ENCODE results near the gene CACNA2D4.

Gene CACNA2D4

DNA sequence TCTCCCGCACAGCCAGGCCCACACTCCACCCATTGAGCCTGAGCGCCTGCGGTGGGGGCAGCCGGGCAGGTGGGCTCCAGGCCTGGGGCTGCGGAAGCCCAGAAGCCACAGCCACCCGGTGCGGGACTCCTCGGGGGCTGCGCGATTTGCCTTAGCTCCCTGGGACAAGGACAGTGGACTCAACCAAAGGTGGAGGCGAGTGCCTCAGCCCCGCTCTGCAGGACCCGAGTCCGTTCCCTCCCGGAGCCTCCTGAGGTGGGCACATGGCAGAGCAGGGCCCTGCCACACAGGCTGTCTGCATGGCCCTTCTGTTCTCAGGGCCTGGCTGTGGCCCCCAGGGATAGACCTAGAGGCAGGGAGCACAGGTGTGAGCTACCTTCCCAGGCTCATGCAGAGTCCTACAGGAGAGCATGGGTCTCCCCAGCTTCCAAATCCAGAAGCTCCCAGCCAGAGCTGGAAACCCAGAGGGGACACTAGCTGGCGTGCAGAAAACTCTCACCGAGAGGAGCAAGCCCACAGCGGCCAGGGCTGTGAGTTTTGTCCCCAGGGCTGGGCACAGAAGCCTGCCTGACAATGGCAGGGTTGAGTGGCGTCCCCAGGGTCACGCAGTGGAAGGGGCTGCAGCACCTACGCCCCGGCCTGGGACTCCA, 120.3 kb downstream of the CACNA2D4 start:
- DNase-seq, result no peak

DNA sequence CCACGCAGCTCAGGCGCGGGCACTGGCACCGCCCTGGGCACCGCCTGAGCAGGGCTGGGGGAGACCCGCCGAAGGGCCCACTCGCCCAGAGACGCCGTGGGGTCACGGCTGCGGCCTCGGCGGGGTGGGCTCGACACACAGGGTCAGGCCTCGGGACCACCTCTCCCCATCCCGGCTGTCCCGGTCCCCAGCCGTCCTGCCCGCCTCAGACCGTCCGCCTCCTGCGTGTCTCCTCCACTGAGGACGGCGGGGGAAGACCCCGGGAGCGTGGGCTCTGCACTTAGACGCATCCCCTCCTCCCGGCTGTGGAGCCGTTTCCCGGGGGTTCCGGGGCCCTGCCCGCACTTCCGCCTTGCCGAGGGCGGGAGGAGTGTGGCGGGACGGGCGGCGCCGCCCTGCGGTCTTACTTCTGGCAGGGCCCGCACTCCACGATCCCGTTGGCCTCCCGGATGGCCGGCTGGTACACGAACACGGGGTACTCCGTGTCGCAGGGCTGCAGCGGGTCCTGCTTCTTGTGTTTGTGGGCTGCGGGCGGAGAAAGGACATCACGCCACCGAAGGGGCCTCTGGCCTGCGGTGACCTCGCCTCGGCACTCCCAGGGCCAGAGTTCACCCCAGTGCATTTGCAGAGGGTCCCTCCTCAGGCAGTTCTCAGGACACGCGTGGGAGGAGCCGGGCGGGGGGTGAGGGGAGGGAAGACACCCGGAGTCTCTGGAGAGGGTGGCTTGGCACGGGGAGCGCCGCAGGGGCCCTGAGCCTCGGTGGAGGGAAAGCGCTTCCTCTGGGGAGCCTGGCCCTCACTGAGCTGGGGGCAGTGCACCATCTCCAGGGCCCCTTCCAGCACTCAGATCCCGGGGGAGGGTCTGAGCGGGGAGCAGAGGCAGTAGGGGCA, 121.2 kb downstream of the CACNA2D4 start:
- peak; percentile 60 for DNase-seq

DNA sequence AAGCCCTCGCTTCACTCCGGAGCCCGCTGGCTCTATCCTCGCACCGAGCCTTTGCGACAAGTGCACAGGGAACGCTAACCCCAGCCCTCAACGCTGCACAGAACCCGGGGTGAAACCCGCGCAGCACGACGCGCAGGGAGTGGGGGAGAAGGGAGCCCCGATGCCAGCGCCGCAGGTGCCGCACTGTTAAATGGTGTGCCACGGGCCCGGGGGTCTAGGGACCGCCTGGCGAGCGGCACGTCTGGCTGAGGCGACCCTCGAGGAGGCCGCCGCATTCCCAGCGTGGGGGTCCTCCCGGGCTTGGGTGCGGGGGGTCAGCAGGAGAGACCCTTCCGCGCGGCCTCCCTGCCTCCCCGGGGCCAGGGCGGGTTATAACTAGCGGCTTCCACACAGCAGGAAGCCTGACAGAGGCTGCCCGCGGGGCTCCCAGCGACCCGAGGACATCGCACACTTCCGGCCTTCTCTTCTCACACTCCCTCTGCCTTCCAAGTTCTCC, 121.9 kb downstream of the CACNA2D4 start:
- DNase-seq, result no peak

DNA sequence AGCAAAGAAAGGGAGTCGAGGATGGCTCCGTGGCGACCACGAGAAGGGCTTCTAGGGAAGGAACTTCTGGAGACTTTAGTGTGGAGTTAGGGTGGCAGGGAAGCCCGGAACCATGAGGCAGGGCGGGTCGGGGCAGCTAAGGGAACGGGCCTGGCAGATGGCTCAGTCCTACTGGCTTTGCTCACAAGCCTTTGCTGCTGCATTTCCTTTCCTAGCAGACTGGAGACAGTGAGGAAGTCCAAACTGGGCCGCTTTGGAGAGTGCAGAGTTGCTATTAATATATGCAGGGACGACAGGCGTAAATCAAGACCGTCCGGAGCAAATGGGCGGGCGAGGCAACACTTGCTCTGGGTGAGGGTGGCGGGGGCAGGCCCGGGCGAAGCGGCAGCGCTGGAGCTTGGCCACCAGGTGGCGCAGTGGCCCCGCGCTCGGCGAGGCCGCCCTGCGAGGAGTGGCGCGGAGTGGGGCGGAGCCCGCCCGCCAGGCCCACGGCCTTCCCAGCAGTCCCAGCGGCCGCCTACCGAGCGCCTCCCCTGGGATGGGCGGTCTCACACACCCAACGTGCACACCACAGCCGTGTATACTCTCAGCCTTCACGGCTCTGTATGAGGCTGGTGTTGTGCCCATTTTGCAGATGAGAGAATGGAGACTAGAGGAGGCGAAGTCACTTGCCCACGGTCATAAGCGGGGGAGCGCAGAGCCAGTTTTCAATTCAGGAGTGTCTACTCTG, 122.5 kb downstream of the CACNA2D4 start:
- DNase-seq, result peak; percentile 92

DNA sequence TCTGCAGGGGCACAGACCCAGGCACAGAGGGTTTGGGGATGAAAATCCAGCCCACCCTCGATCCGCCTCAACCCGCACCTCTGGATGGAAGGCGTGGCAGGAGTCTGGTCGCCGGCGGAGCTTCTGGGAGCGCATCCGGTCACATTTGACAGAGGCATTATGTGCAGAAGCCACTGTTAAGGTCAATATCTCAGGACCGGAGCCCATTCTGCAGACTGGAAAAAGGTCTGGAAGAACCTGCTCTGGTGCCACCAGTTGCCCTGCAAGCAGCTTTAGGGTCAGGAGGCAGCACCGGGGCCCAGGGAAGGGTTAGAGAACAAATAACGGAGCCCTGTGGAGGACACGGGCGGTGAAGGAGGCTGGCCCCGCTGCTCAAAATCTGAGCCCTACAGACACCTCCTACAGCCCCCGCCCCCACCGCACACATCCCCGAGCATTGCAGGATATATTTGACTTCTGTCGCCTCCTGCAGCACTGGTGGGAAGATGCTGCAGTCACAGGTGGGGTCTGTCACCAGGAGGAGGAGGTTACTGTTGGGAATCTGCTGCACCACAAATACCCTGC, 123.1 kb downstream of the CACNA2D4 start:
- no peak for DNase-seq

DNA sequence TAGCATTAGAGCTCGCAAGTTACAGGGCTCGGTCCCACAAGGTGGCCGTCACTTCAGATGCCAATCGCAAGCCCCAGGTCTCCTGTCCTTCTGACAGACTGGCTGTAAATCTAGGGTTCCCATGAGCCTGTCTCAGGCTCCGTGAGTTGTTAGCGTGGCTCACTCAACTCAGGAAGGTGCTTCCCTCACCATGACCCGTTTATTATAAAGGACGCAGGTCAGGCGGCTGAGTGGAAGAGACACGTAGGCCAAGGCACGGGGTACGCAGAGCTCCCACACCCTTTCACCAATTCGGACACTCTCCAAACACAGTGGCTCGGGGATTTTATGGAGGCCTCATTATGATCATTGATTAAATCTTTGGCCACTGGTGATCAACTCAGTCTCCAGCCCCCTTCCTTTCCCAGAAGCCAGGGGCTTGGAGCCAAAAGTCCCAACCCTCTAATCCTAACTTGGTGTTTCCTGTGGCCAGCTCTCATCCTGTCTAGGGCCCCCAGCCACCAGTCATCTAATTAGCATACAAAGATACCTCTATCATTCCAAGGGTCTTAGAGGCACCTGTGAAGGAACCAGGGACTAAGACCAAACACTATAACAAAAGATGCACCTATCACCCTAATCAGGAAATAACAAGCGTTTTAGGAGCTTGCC, 123.9 kb downstream of the CACNA2D4 start:
- no peak for DNase-seq

DNA sequence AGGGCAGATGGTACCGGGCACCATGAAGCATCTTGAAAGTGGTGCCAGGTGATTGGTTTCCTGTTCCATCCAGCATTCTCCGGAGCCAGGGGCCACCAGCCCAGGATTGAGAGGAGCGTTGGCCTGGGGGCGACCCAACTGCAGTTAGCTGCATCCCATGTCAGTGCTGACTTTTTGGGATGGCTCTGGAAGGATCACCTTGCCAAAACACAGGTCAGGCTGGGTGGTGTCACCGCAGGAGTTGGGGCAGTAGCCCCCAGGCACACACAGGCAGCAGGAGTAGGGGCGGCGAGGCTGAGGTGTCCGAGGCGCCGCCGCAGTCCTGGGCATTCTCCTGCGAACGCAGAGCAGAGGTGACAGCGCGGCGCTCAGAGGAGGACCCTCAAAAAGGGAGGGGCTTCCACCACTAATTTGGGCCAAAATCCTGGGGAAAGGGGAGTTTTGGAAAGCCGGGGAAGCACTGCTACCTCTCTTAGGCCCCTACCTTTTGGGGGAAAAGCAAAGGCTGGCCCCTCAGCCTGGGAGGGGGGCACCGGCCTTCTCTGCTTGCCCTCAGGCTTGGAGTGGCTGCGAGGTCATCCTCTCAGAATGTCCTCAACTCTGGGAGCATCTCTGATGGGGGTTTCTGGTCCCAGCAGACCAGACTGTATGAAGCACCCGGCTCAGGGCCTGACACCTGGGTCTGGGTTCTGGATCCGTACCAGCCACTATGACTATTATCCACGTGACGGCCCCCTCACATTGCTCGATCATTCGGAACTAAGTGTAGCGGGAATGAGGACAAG, 124.8 kb downstream of the CACNA2D4 start:
- DNase-seq, result no peak

DNA sequence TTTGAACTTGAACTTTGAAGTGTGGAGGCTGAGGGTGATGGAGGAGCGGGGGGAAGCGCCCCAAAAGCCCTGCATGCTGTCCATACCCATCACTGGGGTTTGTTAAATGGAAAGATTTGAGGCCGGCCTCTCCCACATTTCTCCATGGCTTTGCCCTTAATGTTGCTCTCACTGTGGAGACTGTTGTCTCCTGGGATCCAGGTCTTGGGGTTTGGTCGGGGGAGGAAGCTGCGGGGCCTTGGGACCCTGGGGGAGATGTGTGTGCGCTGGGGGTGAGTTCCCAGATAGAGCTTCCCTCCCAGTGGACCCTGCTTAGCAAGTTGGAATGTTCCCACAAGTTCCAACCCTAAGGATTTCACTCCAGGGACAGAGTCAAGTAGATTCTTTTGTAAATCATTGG, 126.0 kb downstream of the CACNA2D4 start:
- no peak for DNase-seq

DNA sequence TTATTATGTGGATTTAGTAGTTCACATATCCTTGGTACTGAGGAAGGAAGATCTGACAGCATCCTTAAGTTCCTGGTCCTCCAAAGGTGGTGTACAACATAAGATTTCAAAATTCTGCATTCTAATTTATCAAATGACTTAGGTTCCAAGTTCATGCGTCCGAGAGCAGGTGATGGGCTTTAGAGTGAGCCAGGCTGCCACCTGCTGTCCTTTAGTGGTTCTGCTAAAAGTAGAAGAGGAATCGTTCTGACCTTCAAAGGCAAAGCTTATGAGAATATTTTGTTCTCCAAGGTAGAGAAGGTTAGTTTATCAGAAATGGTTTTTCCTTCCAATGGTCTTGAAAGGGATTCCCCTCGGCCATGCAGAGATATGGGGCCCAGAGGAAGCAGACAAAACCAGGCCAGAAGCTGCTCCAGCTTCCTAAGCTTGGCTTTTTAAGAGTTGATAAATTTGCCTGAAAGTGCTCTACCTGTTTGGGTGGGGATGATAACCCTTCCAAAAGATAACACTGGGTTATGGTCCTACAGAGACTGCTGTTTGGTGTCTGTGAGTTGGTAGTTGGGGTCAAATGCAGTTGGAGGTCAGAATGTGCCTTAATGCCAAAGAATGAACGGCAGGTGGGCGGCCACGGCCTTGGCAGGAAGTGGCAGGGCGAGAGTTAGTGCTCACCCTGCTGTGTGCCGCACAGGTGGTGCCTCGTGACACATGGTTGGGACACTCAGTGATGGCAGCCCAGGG, 127.2 kb downstream of the CACNA2D4 start:
- DNase-seq, result peak; percentile 53

DNA sequence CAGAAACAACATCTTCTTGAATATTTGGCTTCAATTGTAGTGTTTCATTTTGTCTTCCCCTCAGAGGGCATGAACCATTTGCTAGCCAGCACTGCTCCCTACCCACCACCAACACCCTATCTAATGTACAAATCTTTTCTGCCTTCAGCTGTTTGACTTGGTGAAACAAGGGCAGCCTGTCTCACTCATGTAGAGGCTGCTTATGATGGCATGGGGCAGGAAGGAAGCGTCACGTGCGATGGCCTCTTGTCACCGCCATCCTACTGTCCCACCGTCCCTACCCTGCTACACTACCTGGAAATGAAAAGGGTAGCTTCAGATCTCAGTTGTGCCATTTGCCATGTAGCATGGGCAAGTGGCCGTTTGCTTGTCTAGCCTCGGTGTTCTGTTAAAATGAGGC, 128.0 kb downstream of the CACNA2D4 start:
- DNase-seq, result no peak

DNA sequence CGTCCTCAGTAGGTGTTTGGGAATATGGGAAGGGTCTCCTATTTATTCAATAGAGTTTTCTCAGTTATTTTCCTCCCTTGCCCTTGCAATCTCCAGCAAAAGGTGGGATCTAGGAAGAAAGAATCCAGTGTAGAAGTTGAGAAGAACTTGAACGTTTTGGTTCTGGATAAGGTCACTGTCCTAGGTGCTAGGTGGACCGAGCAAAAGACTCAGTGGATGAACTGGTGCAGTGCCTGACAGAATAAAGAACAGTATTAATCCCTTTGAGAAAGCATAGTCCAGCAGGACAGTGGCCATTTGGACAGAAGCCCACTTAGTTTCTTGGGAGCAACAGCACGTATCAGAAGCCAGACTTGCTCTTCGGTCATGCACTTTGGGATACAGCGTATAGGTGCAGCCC, 130.7 kb downstream of the CACNA2D4 start:
- no peak for DNase-seq

DNA sequence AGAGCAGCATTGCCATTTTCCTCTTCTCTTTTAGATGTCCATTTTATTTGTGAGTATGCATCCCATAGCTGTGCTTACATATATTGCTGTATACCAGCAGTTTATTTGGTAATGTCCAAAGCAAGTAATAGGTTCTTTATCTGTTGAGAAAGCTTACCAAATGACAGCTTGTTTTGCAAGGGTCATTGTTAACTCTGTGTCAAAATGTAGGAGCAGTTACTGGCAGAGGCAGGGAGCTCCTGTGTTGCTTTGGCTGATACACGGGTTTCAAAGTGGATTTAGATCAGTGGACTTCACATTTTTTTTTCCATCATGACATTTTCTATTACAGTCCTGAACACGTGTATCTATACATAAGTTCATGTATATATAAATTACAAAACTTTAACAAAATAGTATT, 136.2 kb downstream of the CACNA2D4 start:
- DNase-seq, result no peak

DNA sequence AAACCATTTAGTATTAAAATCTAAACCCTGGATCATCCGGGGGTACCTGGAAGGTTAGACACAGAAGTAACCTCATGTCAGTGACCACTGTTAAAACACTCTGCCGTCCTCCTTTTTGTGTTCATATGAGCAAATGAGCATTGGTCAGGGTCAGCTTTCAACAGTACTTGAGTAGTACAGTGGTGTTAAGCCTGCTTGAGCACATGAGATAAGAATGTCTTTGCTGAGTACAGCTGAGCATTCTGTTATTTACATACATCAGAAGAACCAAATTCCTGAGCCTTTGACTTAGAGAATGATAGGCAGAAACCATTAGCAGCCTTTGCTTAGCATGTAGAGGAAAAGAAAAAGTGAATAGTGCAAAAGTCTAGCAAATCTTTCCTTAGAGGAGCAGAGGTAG, 136.7 kb downstream of the CACNA2D4 start:
- no peak for DNase-seq

DNA sequence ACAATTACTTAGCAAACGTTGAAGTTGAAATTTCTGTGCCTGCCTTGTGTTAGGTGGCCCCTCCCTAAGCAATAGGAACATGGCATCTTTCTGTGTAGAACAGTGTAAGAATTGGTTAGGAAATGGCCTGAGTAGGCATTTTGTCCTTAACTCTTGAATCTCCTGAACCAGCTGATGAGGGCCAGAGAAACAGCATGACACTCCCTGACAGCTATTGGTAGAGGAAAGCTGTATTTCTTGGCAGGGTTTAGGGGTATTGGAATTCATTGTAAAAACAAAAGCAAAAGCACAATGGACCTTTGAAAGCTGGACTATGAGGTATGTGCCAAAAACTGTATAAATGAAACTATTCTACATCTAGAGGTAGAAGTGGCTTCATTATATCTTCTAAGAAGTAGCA, 138.7 kb downstream of the CACNA2D4 start:
- no peak for DNase-seq

DNA sequence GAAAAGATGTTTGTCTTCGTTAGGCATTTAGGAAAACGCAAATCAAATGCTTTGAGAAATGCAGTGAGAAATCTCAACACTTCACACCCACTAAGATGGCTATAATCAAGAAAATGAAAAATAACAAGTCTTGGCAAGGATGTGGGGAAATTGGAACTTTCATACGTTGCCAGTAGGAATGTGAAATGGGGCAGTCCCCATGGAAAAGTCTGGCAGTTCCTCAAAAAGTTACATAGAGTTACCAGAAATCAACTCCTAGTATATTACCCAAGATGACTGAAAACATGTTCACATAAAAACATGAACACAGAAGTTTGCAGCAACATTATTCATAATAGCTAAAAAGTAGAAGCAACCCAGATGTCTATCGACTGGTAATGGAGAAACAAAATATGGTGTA, 139.5 kb downstream of the CACNA2D4 start:
- DNase-seq, result no peak

DNA sequence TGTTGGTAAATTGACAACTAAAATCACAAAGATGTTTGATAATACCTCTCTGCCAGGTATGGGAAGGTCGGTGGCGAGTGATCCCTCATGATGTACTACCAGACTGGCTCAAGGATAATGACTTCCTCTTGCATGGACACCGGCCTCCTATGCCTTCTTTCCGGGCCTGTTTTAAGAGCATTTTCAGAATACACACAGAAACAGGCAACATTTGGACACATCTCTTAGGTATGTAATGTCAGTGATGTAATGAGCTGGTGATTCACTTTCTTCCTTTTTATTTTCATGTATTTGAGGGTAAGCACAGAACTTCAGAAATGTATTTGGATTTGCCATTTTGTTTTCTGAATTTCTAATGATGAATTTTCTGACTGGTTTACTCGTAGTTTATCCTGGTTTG, 140.7 kb downstream of the CACNA2D4 start:
- DNase-seq, result no peak

DNA sequence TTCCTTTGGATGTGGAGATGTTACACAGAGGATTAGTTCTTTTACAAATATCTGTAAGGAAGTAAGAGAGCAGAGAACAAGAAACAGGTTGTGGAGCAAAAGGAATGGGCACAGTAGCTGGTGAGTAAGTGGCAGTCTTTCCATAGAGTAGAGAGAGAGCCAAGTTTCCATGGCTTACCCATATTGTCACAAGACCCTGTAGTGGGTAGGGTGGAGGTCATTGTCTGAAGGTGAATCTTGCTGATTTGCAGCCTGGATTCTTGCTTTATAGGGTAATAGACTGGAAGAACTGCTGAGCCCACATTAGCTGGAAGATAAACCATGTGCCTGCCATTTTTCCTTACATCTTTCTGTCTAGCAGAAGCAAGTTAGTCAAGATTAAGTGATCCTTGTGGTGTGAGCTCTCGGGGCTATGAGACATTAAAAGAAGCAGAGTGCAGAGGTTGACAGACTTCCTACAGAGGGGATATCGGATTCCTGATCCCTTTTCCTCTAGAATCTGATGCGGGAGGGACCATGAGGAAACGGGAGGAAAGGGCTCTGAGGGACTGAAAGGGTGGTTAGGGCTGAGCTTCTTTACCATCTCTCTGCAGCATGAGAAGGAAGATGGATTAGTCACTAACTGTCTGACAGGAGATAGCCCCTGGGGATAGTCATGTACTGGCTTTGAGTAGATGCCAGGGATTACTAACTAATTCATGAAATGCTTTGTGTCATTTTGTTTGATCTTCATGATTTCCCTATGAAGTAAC, 142.1 kb downstream of the CACNA2D4 start:
- DNase-seq, result no peak

DNA sequence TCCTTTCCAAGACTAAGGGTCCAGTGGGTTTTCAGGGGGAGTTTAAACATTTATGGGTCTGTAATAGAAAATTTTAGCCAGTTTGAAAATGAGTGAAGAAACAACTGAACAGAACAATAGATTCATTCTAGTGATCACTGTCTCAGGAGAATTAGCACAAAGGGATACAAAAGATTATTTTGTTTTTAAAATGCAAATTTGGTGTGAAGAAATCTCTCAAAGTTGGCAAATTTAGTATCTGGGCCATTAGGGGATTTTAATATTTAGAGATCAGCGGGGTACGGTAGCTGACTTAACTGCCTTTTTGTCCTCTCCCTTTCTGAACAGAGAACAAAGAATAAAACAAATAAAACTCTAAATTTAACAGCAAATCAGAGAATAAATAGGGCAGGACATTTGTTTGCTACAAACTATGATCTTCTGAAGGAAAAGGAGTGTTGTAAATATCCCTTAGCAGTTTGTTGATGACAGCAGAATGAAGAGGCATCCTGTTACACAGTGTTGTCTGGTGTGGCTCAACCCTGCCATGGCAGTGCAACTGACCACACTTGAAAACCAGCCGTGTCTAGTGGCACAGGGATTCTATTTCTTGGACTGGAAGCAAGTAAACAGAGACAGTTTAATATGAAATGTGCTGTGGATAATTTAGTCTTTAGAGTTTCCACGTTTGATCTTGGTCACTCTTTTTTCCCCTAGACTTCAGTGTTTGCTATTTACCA, 144.4 kb downstream of the CACNA2D4 start:
- no peak for DNase-seq

DNA sequence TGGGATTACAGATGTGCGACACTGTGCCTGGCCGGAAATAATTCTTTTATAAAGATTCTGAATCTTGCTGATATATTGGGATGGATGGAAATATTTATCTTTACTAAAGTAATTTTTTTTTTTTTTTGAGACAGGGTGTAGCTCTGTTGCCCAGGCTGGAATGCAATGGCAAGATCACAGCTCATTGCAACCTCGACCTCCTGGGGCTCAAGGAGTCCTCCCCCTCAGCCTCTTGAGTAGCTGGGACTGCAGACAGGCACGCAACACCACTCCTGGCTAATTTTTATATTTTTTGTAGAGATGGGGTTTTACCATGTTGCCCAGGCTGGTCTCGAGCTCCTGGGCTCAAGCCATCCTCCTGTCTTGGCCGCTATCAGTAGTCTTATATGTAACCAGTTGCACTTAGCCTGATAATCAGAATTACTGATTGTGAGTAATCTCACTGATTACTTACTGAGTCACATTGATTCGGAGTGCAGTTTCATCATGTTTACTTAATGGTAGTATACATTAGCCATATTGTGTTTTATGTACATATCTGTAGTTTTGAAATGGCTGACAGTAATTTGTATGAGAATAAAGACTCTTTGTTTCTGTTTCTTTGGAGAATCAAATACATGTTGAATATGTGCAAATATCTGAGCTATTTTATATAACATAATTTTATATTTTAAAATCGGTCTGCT, 148.5 kb downstream of the CACNA2D4 start:
- no peak for DNase-seq
